Liver (tissue), 9 donors: ENCODE data around the gene OR12D1. TPM values are rescaled to one million over a fixed set of nuclear protein-coding genes. Genes with fewer than 3 reads are reported as not detected.

ENCODE experiments used
- DNase-seq: peaks from one replicate; pipeline ENCODE4 v3.0.0-alpha.2; 2017; ENCODE audit warnings: low spot score
- H3K27ac ChIP-seq, 2 donors: one replicate each; pipeline ENCODE4 v1.7.0; 2013; ENCODE audit warnings: inconsistent platforms in 2 of 2, low read length in 2 of 2, control low read depth in 1 of 2, low read depth in 1 of 2, mild to moderate bottlenecking in 1 of 2
- H3K27me3 ChIP-seq, 4 donors: one replicate each; pipeline versions ENCODE4 v1.6.1 to v1.7.0; 2013; ENCODE audit warnings: low read length in 3 of 4, inconsistent platforms in 1 of 4, mild to moderate bottlenecking in 1 of 4, moderate library complexity in 1 of 4; ENCODE audit not compliant: control insufficient read depth in 4 of 4, insufficient read depth in 4 of 4
- H3K36me3 ChIP-seq, 4 donors: one replicate each; pipeline versions ENCODE4 v1.6.1 to v1.7.0; 2013; ENCODE audit warnings: low read length in 3 of 4, mild to moderate bottlenecking in 3 of 4, low read depth in 1 of 4, moderate library complexity in 1 of 4; ENCODE audit not compliant: control insufficient read depth in 4 of 4, insufficient read depth in 3 of 4
- H3K4me1 ChIP-seq, 4 donors: one replicate each; pipeline versions ENCODE4 v1.6.1 to v1.7.0; 2013; ENCODE audit warnings: low read length in 3 of 4, mild to moderate bottlenecking in 3 of 4, moderate library complexity in 1 of 4; ENCODE audit not compliant: control insufficient read depth in 4 of 4, insufficient read depth in 4 of 4
- H3K4me3 ChIP-seq, 3 donors: one replicate each; pipeline versions ENCODE4 v1.6.1 to v1.7.0; 2013; ENCODE audit warnings: low read length in 3 of 3, control low read depth in 1 of 3, low read depth in 1 of 3, mild to moderate bottlenecking in 1 of 3
- H3K9ac ChIP-seq, 2 donors: one replicate each; pipeline ENCODE4 v1.7.0; 2013; ENCODE audit warnings: low read length in 2 of 2, mild to moderate bottlenecking in 2 of 2, moderate library complexity in 2 of 2, control low read depth in 1 of 2, low read depth in 1 of 2
- H3K9me3 ChIP-seq, 4 donors: one replicate each; pipeline versions ENCODE4 v1.6.1 to v1.7.0; 2013; ENCODE audit warnings: low read length in 3 of 4; ENCODE audit not compliant: control insufficient read depth in 4 of 4
- ATF3 ChIP-seq: IDR thresholded peaks from 2 replicates; pipeline ENCODE4 v1.6.1; 2016; ENCODE audit warnings: antibody characterized with exemption
- EGR1 ChIP-seq, 2 donors: IDR thresholded peaks; 2 replicates each; pipeline ENCODE4 v1.6.1; 2016 to 2018; ENCODE audit warnings: antibody characterized with exemption in 2 of 2, low read depth in 2 of 2
- FOXA1 ChIP-seq: IDR thresholded peaks from 2 replicates; pipeline ENCODE4 v1.6.1; 2016; ENCODE audit warnings: antibody characterized with exemption
- FOXA2 ChIP-seq: IDR thresholded peaks from 2 replicates; pipeline ENCODE4 v1.6.1; 2016; ENCODE audit warnings: antibody characterized with exemption
- GABPA ChIP-seq, 2 donors: IDR thresholded peaks in 1 of 2; conservative IDR thresholded peaks in 1 of 2; 2 replicates each; pipeline ENCODE4 v1.6.1; 2016; ENCODE audit warnings: antibody characterized with exemption in 2 of 2, mild to moderate bottlenecking in 1 of 2, moderate library complexity in 1 of 2
- HNF4A ChIP-seq, 2 donors: conservative IDR thresholded peaks; 2 replicates each; pipeline ENCODE4 v1.6.1; 2016; ENCODE audit warnings: antibody characterized with exemption in 2 of 2, mild to moderate bottlenecking in 2 of 2
- HNF4G ChIP-seq: IDR thresholded peaks from 2 replicates; pipeline ENCODE4 v1.6.1; 2016; ENCODE audit warnings: antibody characterized with exemption
- JUND ChIP-seq, 2 donors: IDR thresholded peaks; 2 replicates each; pipeline ENCODE4 v1.6.1; 2016; ENCODE audit warnings: antibody characterized with exemption in 2 of 2
- NR2F2 ChIP-seq: IDR thresholded peaks from 2 replicates; pipeline ENCODE4 v1.6.1; 2016; ENCODE audit warnings: antibody characterized with exemption
- REST ChIP-seq: IDR thresholded peaks from 2 replicates; pipeline ENCODE4 v1.6.1; 2016; ENCODE audit warnings: antibody characterized with exemption, mild to moderate bottlenecking
- RXRA ChIP-seq, 2 donors: IDR thresholded peaks; 2 replicates each; pipeline ENCODE4 v1.6.1; 2017 to 2018; ENCODE audit warnings: antibody characterized with exemption in 2 of 2, mild to moderate bottlenecking in 1 of 2
- SP1 ChIP-seq: IDR thresholded peaks from 2 replicates; pipeline ENCODE4 v1.6.1; 2018; ENCODE audit warnings: antibody characterized with exemption, mild to moderate bottlenecking
- TAF1 ChIP-seq: conservative IDR thresholded peaks from 2 replicates; pipeline ENCODE4 v1.6.1; 2016; ENCODE audit warnings: antibody characterized with exemption, mild to moderate bottlenecking
- YY1 ChIP-seq: IDR thresholded peaks from 2 replicates; pipeline ENCODE4 v1.6.1; 2016; ENCODE audit warnings: antibody characterized with exemption, mild to moderate bottlenecking
- ZBTB33 ChIP-seq: IDR thresholded peaks from 2 replicates; pipeline ENCODE4 v1.6.1; 2016; ENCODE audit warnings: antibody characterized with exemption
- WGBS: extraction: QIAGEN DNeasy Blood & Tissue Kit; methylation state at CpG from one replicate; pipeline ENCODE4 v1.1.7; 2013; 5-methylcytosine and 5-hydroxymethylcytosine counted together
- polyA plus RNA-seq, 2 donors: library from polyadenylated mRNA; stranded (reverse) in 1 of 2; unstranded in 1 of 2; fragments of 200-250 nt in 1 of 2; fragments of >200 nt in 1 of 2; fragmentation: Nextera tagmentation in 1 of 2; extraction: Ambion mirVana in 1 of 2; gene quantifications; one replicate each; pipeline versions ENCODE4 v1.2.1 to v1.2.3, GENCODE V29; 2013 to 2015
- total RNA-seq, 2 donors: library from RNA; depleted of rRNA; stranded (reverse); fragments of >200 nt; gene quantifications; one replicate each; pipeline ENCODE4 v1.2.3, GENCODE V29; 2014
- TF ChIP-seq, protein P1 (sequence below): IDR thresholded peaks from 2 replicates; pipeline ENCODE4 v1.6.1; 2016; ENCODE audit warnings: antibody characterized with exemption
- donor health status: healthy.
- donor health status: healthy.
- donor health status: healthy.
- donor health status: healthy.
- donor health status: healthy.

The OR12D1 gene
- total and polyA plus RNA-seq, 4 donors = not detected

GRCh38 chr6:29424575-29424974 lies 9.8 kb downstream of the OR12D1 start:
- Histone ChIP-seq H3K9me3 (no peaks in the 10 kb centered on the region), H3K27ac (no peak overlapping the region), H3K9ac (no peak overlapping the region), H3K4me1 (no peaks in the 10 kb centered on the region), H3K27me3 (peaks cover 0 to 6% (median 0%) of the 10 kb centered on the region in 4 donors), H3K36me3 (no peaks in the 10 kb centered on the region), H3K4me3 (no peak overlapping the region)
- no peak for TF ChIP-seq EGR1 (IDR thresholded peaks at IDR 0.05; ENCODE audit: low read depth in 2 of 2)
- WGBS = 40% methylated on average over 2 of the region's 2 CpGs
- DNase-seq = no peak

GRCh38 chr6:29425075-29425474 lies 10.3 kb downstream of the OR12D1 start:
- Histone ChIP-seq H3K36me3 (no peaks in the 10 kb centered on the region), H3K4me1 (no peaks in the 10 kb centered on the region)
- 40% methylated on average over 1 of the region's 1 CpG for WGBS

DNA sequence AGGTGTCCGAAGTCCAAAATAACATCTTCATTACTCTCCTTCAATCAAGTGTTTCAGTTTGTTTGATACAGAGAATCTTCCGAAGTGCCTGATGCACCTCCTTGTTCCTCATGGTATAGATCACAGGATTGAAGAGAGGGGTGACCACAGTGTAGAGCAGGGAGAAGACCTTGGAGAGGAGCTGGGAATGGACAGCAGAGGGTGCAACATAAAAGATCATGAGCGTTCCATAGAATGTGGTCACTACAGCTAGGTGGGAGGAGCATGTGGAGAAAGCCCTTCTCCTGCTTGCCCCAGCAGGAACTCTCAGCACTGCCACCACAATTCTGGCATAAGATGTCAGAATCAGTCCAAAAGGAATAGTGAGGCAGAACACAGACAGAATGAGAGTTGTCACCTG lies 11.9 kb downstream of the OR12D1 start:
- no peak overlapping the region for H3K4me3 ChIP-seq
- H3K4me1 ChIP-seq = no peaks in the 10 kb centered on the region
- H3K9me3 ChIP-seq = no peaks in the 10 kb centered on the region
- no peak overlapping the region for H3K9ac ChIP-seq
- H3K27ac ChIP-seq = no peak overlapping the region
- no peak for DNase-seq
- no peaks in the 10 kb centered on the region for H3K36me3 ChIP-seq
- 74% methylated on average over 3 of the region's 3 CpGs for WGBS
- H3K27me3 ChIP-seq = peaks cover 0 to 6% (median 0%) of the 10 kb centered on the region in 4 donors
- TF ChIP-seq SP1 = no peak
- no peak for TF ChIP-seq REST
- TF ChIP-seq RXRA (IDR thresholded peaks at IDR 0.05) = no peak
- TF ChIP-seq JUND (IDR thresholded peaks at IDR 0.05) = no peak
- TF ChIP-seq HNF4A (conservative IDR thresholded peaks at IDR 0.05) = no peak
- no peak for TF ChIP-seq HNF4G
- no peak for TF ChIP-seq ZBTB33
- TF ChIP-seq, protein P1, sequence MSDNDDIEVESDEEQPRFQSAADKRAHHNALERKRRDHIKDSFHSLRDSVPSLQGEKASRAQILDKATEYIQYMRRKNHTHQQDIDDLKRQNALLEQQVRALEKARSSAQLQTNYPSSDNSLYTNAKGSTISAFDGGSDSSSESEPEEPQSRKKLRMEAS = no peak
- no peak for TF ChIP-seq TAF1
- no peak for TF ChIP-seq ATF3
- no peak for TF ChIP-seq EGR1 (IDR thresholded peaks at IDR 0.05; ENCODE audit: low read depth in 2 of 2)
- TF ChIP-seq GABPA (IDR thresholded peaks at IDR 0.05 in 1 of 2, conservative IDR thresholded peaks at IDR 0.05 in 1 of 2) = no peak
- TF ChIP-seq FOXA2 = no peak
- no peak for TF ChIP-seq NR2F2

More at GRCh38 chr6:29425075-29425474, 10.3 kb downstream of the OR12D1 start:
- DNase-seq = no peak
- TF ChIP-seq HNF4G (no peak), RXRA (IDR thresholded peaks at IDR 0.05) (no peak), GABPA (IDR thresholded peaks at IDR 0.05 in 1 of 2, conservative IDR thresholded peaks at IDR 0.05 in 1 of 2) (no peak), NR2F2 (no peak), ZBTB33 (no peak), EGR1 (IDR thresholded peaks at IDR 0.05; ENCODE audit: low read depth in 2 of 2) (no peak), HNF4A (conservative IDR thresholded peaks at IDR 0.05) (no peak), JUND (IDR thresholded peaks at IDR 0.05) (no peak), YY1 (no peak), FOXA2 (no peak), FOXA1 (no peak), TAF1 (no peak)
- TF ChIP-seq, protein P1 = no peak
- Histone ChIP-seq H3K27ac (no peak overlapping the region), H3K4me3 (no peak overlapping the region), H3K9ac (no peak overlapping the region), H3K9me3 (no peaks in the 10 kb centered on the region), H3K27me3 (peaks cover 0 to 6% (median 0%) of the 10 kb centered on the region in 4 donors)
